Loucy (cell line): ENCODE measurements around the gene SET.
"Not testable (repeated sequence)": the region's sequence is repeated elsewhere in the genome, so short reads cannot be mapped to it uniquely, and the experiment has no call there.

Experiments used
- H2AFZ ChIP-seq: fragments of 200-600 bp; sonication (generic); 2 replicates; pipeline ENCODE4 v1.6.0; 2016; ENCODE audit warnings: antibody characterized with exemption, mild to moderate bottlenecking, low read length, moderate library complexity
- H3F3A ChIP-seq: fragments of 200-600 bp; 2 replicates; pipeline ENCODE4 v1.6.0; 2016; ENCODE audit warnings: antibody characterized with exemption, low read depth, mild to moderate bottlenecking
- H3K27me3 ChIP-seq: fragments of 200-600 bp; sonication (generic); 2 replicates; pipeline ENCODE4 v1.6.1; 2014; ENCODE audit warnings: low read length, mild to moderate bottlenecking; ENCODE audit not compliant: insufficient read depth, poor library complexity, severe bottlenecking
- H3K36me3 ChIP-seq: fragments of 200-600 bp; sonication (generic); 2 replicates; pipeline ENCODE4 v1.6.1; 2016; ENCODE audit warnings: low read length; ENCODE audit not compliant: insufficient read depth
- H3K4me1 ChIP-seq: fragments of 200-600 bp; sonication (generic); 2 replicates; pipeline ENCODE4 v1.5.1; 2014; ENCODE audit warnings: low read length, mild to moderate bottlenecking; ENCODE audit not compliant: insufficient read depth, poor library complexity, severe bottlenecking
- H3K4me2 ChIP-seq: fragments of 200-600 bp; sonication (generic); 2 replicates; pipeline ENCODE4 v1.6.0; 2014; ENCODE audit warnings: antibody characterized with exemption, low read length, low read depth, mild to moderate bottlenecking; ENCODE audit not compliant: poor library complexity, severe bottlenecking
- H3K4me3 ChIP-seq: fragments of 200-600 bp; sonication (generic); 2 replicates; pipeline ENCODE4 v1.5.1; 2014; ENCODE audit warnings: low read length, mild to moderate bottlenecking, mixed read lengths; ENCODE audit not compliant: poor library complexity, severe bottlenecking
- H3K79me2 ChIP-seq: fragments of 200-600 bp; sonication (generic); 2 replicates; pipeline ENCODE4 v1.6.1; 2014; ENCODE audit warnings: low read length; ENCODE audit not compliant: insufficient read depth
- H3K9ac ChIP-seq: fragments of 200-600 bp; sonication (generic); 2 replicates; pipeline ENCODE4 v1.6.0; 2014; ENCODE audit warnings: mild to moderate bottlenecking, low read depth, low read length, moderate library complexity; ENCODE audit not compliant: poor library complexity, severe bottlenecking
- H3K9me2 ChIP-seq: fragments of 200-600 bp; sonication (generic); replicated peaks from 2 replicates; pipeline ENCODE4 v1.6.1; 2016; ENCODE audit warnings: low read depth, low read length, mixed read lengths
- H3K9me3 ChIP-seq: fragments of 200-600 bp; sonication (generic); 2 replicates; pipeline ENCODE4 v1.6.1; 2014; ENCODE audit warnings: mild to moderate bottlenecking, antibody characterized with exemption, low read length, low read depth; ENCODE audit not compliant: insufficient read depth
- H4K20me1 ChIP-seq: fragments of 200-600 bp; sonication (generic); 2 replicates; pipeline ENCODE4 v1.6.0; 2014; ENCODE audit warnings: antibody characterized with exemption, low read length, mild to moderate bottlenecking; ENCODE audit not compliant: insufficient read depth, poor library complexity, severe bottlenecking
- EZH2phosphoT487 ChIP-seq: fragments of 200-600 bp; IDR thresholded peaks from 2 replicates; pipeline ENCODE4 v1.6.1; 2018; ENCODE audit warnings: antibody characterized with exemption, mild to moderate bottlenecking, moderate library complexity, borderline replicate concordance
- TF ChIP-seq, protein P1 (sequence below): fragments of 200-600 bp; sonication (generic); conservative IDR thresholded peaks from 2 replicates; pipeline ENCODE4 v1.5.1; 2014; ENCODE audit warnings: mild to moderate bottlenecking, antibody characterized with exemption, low read length

Gene SET

GRCh38 chr9:128643519-128644300 is 45.3 kb upstream of the SET start:
- H3K9me3 ChIP-seq, result no peaks in the 10 kb centered on the region
- no peak overlapping the region for H3K9ac ChIP-seq
- H3K36me3 ChIP-seq, result no peaks in the 10 kb centered on the region; the same call in 1 of the 2 replicates
- peaks cover 6% of the 10 kb centered on the region for H3K4me1 ChIP-seq
- no peaks in the 10 kb centered on the region for H4K20me1 ChIP-seq
- H3F3A ChIP-seq, result no peaks in the 10 kb centered on the region
- H3K4me3 ChIP-seq, result no peak overlapping the region
- no peaks in the 10 kb centered on the region for H3K79me2 ChIP-seq
- H3K27me3 ChIP-seq, result no peaks in the 10 kb centered on the region
- H3K9me2 ChIP-seq, result no peaks in the 10 kb centered on the region
- TF ChIP-seq, protein P1, sequence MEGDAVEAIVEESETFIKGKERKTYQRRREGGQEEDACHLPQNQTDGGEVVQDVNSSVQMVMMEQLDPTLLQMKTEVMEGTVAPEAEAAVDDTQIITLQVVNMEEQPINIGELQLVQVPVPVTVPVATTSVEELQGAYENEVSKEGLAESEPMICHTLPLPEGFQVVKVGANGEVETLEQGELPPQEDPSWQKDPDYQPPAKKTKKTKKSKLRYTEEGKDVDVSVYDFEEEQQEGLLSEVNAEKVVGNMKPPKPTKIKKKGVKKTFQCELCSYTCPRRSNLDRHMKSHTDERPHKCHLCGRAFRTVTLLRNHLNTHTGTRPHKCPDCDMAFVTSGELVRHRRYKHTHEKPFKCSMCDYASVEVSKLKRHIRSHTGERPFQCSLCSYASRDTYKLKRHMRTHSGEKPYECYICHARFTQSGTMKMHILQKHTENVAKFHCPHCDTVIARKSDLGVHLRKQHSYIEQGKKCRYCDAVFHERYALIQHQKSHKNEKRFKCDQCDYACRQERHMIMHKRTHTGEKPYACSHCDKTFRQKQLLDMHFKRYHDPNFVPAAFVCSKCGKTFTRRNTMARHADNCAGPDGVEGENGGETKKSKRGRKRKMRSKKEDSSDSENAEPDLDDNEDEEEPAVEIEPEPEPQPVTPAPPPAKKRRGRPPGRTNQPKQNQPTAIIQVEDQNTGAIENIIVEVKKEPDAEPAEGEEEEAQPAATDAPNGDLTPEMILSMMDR, result no peak
- TF ChIP-seq EZH2phosphoT487, result no peak
- no peak overlapping the region for H2AFZ ChIP-seq
- H3K4me2 ChIP-seq, result no peak overlapping the region

DNA sequence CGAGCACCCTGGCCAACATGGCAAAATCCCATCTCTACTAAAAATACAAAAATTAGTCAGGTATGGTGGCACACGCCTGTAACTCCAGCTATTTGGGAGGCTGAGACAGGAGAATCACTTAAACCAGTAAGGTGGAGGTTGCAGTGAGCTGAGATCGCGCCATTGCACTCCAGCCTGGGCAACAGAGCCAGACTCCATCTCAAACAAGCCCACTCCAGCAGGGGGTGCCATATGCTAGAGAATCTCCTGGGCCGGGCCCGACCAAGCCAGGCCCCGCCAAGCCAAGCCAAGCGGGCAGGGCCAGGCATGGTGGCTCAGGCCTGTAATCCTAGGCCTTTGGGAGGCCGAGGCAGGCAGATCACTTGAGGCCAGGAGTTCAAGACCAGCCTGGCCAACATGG is 40.8 kb upstream of the SET start:
- H3K27me3 ChIP-seq, H4K20me1 ChIP-seq, H3K9me2 ChIP-seq, H3K79me2 ChIP-seq, H3K4me3 ChIP-seq, H2AFZ ChIP-seq, H3K9ac ChIP-seq, H3F3A ChIP-seq, H3K4me1 ChIP-seq, H3K4me2 ChIP-seq, H3K9me3 ChIP-seq, H3K36me3 ChIP-seq: not testable (repeated sequence)
- TF ChIP-seq, protein P1, result peak; percentile 49

DNA sequence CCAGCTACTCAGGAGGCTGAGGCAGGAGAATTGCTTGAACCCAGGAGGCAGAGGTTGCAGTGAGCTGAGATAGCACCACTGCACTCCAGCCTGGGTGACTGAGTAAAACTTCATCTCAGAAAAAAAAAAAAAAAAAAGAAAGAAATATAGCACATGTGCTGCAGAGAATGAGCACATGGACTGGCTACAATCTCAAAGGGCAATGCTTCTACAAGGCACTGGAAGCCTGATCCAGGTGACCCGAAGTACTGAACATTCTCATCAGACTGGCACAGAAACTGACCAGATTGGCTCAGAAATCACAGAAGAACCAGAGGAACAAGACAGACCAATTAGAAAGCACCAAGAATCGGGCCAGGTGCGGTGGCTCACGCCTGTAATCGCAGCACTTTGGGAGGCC is 37.2 kb upstream of the SET start:
- Histone ChIP-seq H3K9me3 (no peaks in the 10 kb centered on the region), H3K9me2 (no peaks in the 10 kb centered on the region), H3K4me1 (no peaks in the 10 kb centered on the region), H3K4me3 (no peak overlapping the region), H3K36me3 (no peaks in the 10 kb centered on the region), H3F3A (no peaks in the 10 kb centered on the region), H2AFZ (no peak overlapping the region), H4K20me1 (no peaks in the 10 kb centered on the region), H3K79me2 (no peaks in the 10 kb centered on the region), H3K27me3 (no peaks in the 10 kb centered on the region), H3K4me2 (no peak overlapping the region), H3K9ac (no peak overlapping the region)
- no peak for TF ChIP-seq EZH2phosphoT487
- TF ChIP-seq, protein P1, result no peak
